IPS-20b (cell line): ENCODE data around the gene SPATA21.

Experiments
- H3K27ac ChIP-seq: one replicate; pipeline ENCODE4 v1.5.1; 2013; ENCODE audit warnings: low read length
- H3K27me3 ChIP-seq: 2 replicates; pipeline ENCODE4 v1.6.1; 2013; ENCODE audit warnings: mild to moderate bottlenecking, low read length, inconsistent platforms; ENCODE audit not compliant: insufficient read depth
- H3K36me3 ChIP-seq: 2 replicates; pipeline ENCODE4 v1.6.1; 2013; ENCODE audit warnings: low read depth, mild to moderate bottlenecking, inconsistent platforms, low read length, moderate library complexity; ENCODE audit not compliant: insufficient read depth
- H3K4me1 ChIP-seq: 2 replicates; pipeline ENCODE4 v1.6.1; 2013; ENCODE audit warnings: mild to moderate bottlenecking, control low read depth, inconsistent platforms, low read length, moderate library complexity; ENCODE audit not compliant: insufficient read depth
- H3K4me3 ChIP-seq: 2 replicates; pipeline ENCODE4 v1.5.1; 2013; ENCODE audit warnings: mild to moderate bottlenecking, low read length, inconsistent platforms
- H3K9ac ChIP-seq: 2 replicates; pipeline ENCODE4 v1.6.1; 2013; ENCODE audit warnings: low read depth, mild to moderate bottlenecking, inconsistent platforms, low read length, moderate library complexity
- H3K9me3 ChIP-seq: 2 replicates; pipeline ENCODE4 v1.6.1; 2013; ENCODE audit warnings: mild to moderate bottlenecking, low read depth, low read length, inconsistent platforms; ENCODE audit not compliant: insufficient read depth

Gene SPATA21

DNA sequence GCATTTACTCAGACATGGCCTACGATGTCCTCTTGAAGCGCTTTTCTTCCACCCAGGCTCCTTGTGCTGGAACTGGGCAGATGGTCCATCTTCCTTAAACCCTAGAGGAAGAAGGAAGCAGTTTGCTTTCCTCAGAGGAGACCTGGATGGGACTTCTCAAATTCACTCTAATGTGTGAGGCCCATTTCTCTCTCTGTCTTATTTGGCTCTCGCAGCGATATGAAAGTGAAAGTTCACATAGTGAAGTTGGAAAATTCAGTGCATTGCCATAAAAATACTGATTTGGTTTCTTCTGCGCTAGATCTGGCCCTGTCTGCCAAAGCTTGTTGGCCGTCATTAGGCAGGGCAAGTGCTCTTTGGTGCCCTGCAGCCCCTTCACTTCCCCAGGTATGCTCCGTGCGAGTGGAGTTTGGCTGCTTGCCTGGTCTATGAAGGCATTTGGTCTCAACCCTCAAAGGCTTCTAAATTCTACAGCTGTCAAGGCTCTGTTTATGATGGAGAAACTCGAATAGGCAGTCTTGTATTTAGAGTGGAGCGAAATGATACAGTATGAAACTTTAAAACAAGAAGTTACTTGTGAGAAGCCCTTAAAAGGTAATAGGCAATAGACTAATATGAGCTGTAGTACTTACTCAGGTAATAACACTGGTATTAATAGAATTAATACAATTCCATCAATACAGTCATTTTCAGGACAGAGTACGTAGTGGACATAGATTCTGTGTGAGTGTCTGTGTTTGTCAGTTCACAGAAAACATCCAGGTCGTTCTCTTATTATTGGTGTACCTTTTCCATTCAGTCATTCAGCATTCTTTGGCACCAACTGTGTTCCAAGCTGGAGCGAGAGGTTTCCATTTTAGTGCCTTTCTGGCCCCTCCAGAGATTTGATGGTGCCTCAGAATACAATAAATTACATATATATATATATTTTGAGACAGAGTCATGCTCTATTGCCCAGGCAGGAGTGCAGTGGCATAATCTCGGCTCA is 49.7 kb downstream of the SPATA21 start:
- Histone ChIP-seq H3K36me3 (no peaks in the 10 kb centered on the region), H3K27me3 (no peaks in the 10 kb centered on the region), H3K27ac (no peak overlapping the region), H3K9ac (no peak overlapping the region), H3K9me3 (no peaks in the 10 kb centered on the region), H3K4me3 (no peak overlapping the region), H3K4me1 (peaks cover 34% of the 10 kb centered on the region)

DNA sequence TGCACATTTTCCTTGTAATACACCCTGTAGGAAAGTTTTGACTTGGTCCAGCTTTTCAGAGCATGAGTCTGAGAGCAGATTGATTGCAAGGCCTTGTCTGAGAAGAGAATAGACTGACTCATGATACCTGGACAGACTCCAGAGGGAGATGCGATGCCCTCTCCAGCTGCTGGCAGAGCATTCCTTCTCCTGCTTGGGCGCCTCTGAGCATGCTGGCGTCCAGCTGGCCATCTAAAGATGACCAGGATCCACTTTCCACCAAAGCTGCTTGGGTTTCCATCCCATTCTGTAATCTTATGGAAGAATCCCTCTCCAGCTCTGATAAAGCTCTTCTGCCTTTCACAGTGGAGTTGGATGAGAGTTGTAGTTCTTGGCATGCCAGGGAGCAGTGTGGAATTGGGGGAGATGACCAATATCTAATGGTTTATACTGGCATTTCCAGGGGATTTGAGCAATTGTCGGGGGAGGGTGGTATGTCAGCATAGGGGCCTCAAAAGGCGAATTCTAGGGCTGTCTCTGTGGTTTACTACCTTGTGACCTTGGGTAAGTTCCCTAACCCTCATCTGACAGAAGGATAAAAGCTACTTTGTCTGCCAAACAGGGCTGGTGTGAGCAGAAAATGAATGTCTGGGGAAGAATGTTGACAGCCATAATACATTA is 50.6 kb downstream of the SPATA21 start:
- Histone ChIP-seq H3K9ac (no peak overlapping the region), H3K36me3 (no peaks in the 10 kb centered on the region), H3K27ac (no peak overlapping the region), H3K4me3 (no peak overlapping the region), H3K9me3 (no peaks in the 10 kb centered on the region), H3K27me3 (no peaks in the 10 kb centered on the region), H3K4me1 (peaks cover 27% of the 10 kb centered on the region)

DNA sequence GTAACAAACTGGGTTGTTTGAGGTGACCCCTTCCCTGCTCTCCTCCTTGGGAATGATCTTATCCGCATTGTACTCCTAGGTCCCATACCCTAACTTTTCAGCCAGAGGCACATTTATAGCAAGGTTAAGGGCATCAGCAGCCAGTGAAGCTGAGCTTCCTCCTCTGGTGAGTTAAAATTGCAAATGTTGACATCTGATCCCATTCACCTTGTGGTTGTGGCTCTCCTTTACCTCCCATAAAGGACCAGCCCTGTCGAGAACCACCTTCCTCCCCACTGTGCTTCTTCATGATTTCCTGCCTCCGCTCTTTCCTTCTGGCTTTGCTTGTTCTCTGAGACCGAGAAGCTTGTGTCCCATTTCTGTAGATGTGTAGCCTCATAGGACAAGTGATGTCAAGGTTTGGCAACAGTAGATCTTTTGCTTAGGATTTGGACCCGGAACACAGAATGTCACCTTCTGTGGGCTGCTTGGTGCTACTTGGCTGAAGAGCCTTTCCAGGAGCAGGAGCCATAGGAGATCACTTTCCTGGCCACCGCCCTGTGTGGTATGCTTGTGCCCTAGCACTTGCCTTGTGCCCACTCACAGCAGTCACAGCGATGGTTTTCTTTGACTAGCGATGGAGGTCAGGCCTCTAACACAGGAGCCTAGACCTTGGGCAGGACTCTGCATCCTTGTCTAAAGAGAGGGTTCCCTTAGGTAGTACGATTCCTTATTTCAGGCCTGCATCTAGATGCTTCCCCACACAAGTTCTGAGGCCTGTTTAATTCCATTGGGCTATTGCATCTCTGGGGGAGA is 51.4 kb downstream of the SPATA21 start:
- Histone ChIP-seq H3K36me3 (no peaks in the 10 kb centered on the region), H3K4me1 (peaks cover 24% of the 10 kb centered on the region), H3K27ac (no peak overlapping the region), H3K9ac (no peak overlapping the region), H3K9me3 (no peaks in the 10 kb centered on the region), H3K27me3 (no peaks in the 10 kb centered on the region), H3K4me3 (no peak overlapping the region)

DNA sequence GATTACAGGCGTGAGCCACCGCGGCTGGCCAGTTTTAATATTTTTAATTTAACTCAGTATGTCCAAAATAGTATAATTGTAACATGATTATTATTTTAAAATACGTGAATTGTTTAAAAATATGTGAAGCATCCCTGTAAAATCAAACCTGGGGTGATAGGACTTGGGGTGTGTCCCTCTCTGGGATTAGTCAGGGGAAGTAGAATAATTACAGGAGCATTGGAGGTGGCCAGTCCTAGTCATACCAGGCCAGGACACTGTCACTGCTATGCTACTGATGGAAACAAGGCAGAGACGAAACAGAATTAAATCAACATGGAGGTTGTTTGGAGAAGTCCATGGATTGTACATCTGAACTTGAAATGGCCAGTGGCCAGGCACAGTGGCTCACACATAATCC is 53.3 kb downstream of the SPATA21 start:
- Histone ChIP-seq H3K36me3 (no peaks in the 10 kb centered on the region), H3K9me3 (no peaks in the 10 kb centered on the region), H3K27ac (no peak overlapping the region), H3K9ac (no peak overlapping the region), H3K4me1 (peaks cover 24% of the 10 kb centered on the region), H3K4me3 (no peak overlapping the region), H3K27me3 (no peaks in the 10 kb centered on the region)

DNA sequence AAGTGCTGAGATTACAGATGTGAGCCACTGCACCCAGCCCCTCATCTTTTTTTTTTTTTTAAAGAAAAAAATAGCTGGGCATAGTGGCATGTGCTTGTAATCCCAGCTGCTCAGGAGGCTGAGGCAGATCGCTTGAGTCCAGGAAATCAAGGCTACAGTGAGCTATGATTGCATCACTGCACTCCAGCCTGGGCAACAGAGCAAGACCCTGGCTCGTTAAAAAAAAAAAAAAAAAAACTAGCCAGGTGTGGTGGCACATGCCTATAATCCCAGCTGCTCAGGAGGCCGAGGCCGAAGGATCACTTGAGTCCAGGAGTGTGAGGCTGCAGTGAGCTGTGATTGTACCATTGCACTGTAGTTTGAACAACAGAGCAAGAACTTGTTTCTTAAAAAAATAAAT is 56.4 kb downstream of the SPATA21 start:
- no peaks in the 10 kb centered on the region for H3K36me3 ChIP-seq

DNA sequence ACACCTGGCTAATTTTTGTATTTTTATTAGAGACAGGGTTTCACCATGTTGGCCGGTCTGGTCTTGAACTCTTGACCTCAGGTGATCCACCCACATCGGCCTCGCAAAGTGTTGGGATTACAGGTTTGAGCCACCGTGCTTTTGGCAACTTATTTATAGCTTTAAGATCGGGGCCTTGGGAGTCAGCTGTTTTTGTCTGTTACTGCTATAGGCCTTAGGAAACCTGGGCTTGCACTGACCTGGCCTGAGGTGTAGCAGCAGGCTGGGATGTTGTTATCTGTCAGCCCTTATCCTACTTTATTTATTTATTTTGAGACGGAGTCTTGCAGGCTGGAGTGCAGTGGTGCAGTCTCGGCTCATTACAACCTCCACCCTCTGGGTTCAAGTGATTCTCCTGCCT is 58.8 kb downstream of the SPATA21 start:
- Histone ChIP-seq H3K4me1 (peaks cover 8% of the 10 kb centered on the region), H3K4me3 (no peak overlapping the region), H3K9me3 (no peaks in the 10 kb centered on the region), H3K27ac (no peak overlapping the region), H3K36me3 (no peaks in the 10 kb centered on the region), H3K27me3 (no peaks in the 10 kb centered on the region), H3K9ac (no peak overlapping the region)

More for the DNA sequence above, 56.4 kb downstream of the SPATA21 start:
- peaks cover 21% of the 10 kb centered on the region for H3K4me1 ChIP-seq
- H3K9me3 ChIP-seq, result no peaks in the 10 kb centered on the region
- H3K9ac ChIP-seq, result no peak overlapping the region
- no peaks in the 10 kb centered on the region for H3K27me3 ChIP-seq
- no peak overlapping the region for H3K27ac ChIP-seq
- H3K4me3 ChIP-seq, result no peak overlapping the region

DNA sequence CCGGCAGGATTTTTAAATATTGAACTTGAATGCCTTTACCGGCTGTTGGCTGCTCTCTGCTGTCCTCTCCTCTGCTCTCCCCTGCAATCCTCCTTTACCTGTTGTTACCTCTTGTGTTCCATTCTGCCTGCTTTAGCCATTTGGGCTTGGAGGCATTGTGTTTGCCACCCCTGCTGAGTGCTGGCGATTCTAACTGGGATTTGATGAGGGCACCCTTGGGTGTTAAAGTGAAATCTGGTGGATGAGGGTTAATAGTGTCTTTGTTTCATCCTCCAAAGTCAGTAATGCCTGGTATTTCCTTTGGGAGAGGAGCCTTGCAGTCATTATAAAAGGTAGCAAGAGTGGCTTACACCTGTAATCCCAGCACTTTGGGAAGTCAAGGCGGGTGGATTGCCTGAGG is 60.3 kb downstream of the SPATA21 start:
- no peaks in the 10 kb centered on the region for H3K9me3 ChIP-seq
- H3K4me3 ChIP-seq, result no peak overlapping the region
- H3K9ac ChIP-seq, result no peak overlapping the region
- no peak overlapping the region for H3K27ac ChIP-seq
- H3K4me1 ChIP-seq, result peaks cover 8% of the 10 kb centered on the region
- H3K36me3 ChIP-seq, result peaks cover 5% of the 10 kb centered on the region
- no peaks in the 10 kb centered on the region for H3K27me3 ChIP-seq

DNA sequence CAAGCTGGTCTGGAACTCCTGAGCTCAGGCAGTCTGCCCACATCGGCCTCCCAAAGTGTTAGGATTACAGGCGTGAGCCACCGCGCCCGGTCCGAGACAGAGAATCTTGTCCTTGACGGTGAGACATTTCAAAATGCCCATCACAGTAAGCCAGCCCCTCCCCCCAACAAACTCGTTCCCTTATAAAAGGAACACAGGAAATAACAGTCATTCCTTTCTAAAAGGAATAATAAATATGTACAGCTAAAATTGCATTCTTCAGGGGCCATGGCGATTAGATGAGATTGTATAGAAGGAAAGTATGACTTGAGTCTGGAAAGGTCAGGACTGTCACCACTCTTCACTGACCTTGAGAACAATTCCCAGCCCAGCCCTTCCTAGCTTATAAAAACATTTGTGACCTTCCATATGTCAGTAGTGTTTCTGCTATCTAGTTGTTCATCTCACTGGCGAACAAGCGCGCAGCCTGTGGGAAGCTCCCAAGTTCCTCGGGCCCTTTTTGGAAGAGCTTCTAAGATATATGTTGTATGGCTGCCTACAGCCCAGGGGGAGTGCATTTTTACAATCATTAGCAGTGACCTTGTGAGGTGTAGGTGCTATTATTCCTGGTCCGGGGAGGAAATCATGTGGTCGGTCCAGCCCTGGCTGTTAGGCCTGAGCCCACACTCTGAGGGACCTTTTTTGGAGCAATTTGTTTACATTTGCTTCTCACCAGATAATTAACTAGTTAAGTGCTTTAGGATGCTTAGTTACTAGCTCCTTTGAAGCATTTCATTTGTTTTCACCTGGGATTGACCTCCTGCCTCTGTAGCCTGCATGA is 61.5 kb downstream of the SPATA21 start:
- no peak overlapping the region for H3K27ac ChIP-seq
- H3K9me3 ChIP-seq, result no peaks in the 10 kb centered on the region
- H3K9ac ChIP-seq, result no peak overlapping the region
- H3K4me3 ChIP-seq, result no peak overlapping the region
- peaks cover 8% of the 10 kb centered on the region for H3K4me1 ChIP-seq
- H3K27me3 ChIP-seq, result no peaks in the 10 kb centered on the region
- H3K36me3 ChIP-seq, result peaks cover 5% of the 10 kb centered on the region

DNA sequence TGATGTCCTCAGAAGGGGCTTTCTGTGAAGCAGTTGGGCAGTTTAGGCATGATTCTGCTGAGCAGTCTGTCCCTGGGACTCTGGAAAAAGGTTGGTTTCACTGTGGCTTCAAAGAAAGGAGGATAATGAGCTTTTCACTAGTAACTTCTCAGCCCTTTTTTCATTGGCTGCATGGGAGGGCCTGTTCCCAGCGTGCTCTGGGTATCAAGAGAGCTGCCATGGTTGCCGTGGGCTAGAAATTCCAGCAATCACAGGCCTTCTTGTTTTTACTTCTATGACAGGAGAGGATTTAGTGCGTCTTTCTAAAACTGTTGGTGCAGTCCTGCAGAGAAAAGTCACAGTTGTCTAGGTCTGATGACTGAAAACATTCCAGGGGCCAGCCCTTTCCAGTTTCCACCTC is 63.0 kb downstream of the SPATA21 start:
- no peaks in the 10 kb centered on the region for H3K9me3 ChIP-seq
- H3K27me3 ChIP-seq, result no peaks in the 10 kb centered on the region
- H3K27ac ChIP-seq, result no peak overlapping the region
- no peak overlapping the region for H3K4me3 ChIP-seq
- peaks cover 9% of the 10 kb centered on the region for H3K4me1 ChIP-seq
- peaks cover 5% of the 10 kb centered on the region for H3K36me3 ChIP-seq
- no peak overlapping the region for H3K9ac ChIP-seq

DNA sequence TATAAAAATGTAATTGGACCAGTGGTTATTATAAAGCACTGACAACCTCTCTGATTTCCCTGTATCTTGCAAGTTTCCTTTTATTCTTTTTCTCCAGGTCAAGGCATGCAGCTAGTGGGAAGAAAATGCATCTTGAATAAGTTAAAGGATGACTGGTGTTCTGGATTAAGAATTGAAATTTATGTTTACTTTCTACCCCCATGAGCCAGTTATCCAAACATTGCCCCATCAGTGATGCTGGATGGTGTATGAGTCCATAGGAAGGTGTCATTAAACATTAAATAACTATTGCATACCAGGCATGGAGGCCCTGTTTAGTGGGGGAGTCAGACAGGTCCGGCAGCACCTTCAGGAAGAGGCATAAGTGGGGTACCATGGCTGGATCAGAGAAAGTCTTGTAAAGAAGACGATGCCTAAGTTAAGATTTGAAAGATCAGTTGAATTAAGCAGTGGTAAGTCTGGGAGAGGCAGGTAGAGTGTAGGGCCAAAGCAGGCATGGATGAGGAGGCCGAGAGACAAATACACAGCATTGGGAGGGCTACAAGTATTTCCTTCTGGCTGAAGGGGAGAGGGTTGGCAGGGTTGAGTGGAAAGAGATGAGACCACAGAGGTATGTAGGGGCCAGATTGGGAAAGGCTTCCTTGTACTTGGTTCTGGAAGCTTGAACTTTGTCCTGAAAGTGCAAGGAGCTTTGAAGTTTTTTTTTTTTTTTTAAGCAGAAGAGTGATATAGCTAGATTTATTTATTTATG is 64.5 kb downstream of the SPATA21 start:
- Histone ChIP-seq H3K9ac (no peak overlapping the region), H3K4me3 (no peak overlapping the region), H3K27ac (no peak overlapping the region), H3K9me3 (no peaks in the 10 kb centered on the region), H3K27me3 (no peaks in the 10 kb centered on the region), H3K4me1 (peaks cover 19% of the 10 kb centered on the region), H3K36me3 (peaks cover 5% of the 10 kb centered on the region)
